NCI-H774 (cell line): Measurements from ENCODE around the gene RCOR3.
"Not testable (repeated sequence)": the region's sequence is repeated elsewhere in the genome, so short reads cannot be mapped to it uniquely, and the experiment has no call there.

Experiments used
- DNase-seq: peaks from one replicate; lab custom pipeline; 2025; lab: John Stamatoyannopoulos, UW

RCOR3 gene

GRCh38 chr1:211258756-211259637 lies at the start of gene RCOR3:
RCOR3 (plus strand) TSS chr1:211259366; CDS start chr1:211259561, 195 bp downstream.
- peak; percentile 94 for DNase-seq

- DNase-seq: no peak
These were observed 49.1 kb upstream of the RCOR3 start for GRCh38 chr1:211210052-211210451.

- no peak for DNase-seq
These were observed 48.2 kb upstream of the RCOR3 start for GRCh38 chr1:211210965-211211364.

- DNase-seq: no peak
These were observed 45.5 kb upstream of the RCOR3 start for GRCh38 chr1:211213702-211214101.

GRCh38 chr1:211215577-211215976 lies 43.6 kb upstream of the RCOR3 start:
- DNase-seq: no peak

GRCh38 chr1:211217392-211217791 lies 41.8 kb upstream of the RCOR3 start:
- DNase-seq: no peak

- not testable (repeated sequence) for DNase-seq
These were observed 36.5 kb upstream of the RCOR3 start for GRCh38 chr1:211222469-211223234.

GRCh38 chr1:211228573-211229364 lies 30.4 kb upstream of the RCOR3 start:
- not testable (repeated sequence) for DNase-seq

GRCh38 chr1:211229365-211229759 lies 29.8 kb upstream of the RCOR3 start:
- no peak for DNase-seq

GRCh38 chr1:211231873-211232272 lies 27.3 kb upstream of the RCOR3 start:
- DNase-seq: no peak

GRCh38 chr1:211236633-211237320 lies 22.4 kb upstream of the RCOR3 start:
- no peak for DNase-seq

GRCh38 chr1:211237579-211237978 lies 21.6 kb upstream of the RCOR3 start:
- no peak for DNase-seq

- not testable (repeated sequence) for DNase-seq
These were observed 18.6 kb upstream of the RCOR3 start for GRCh38 chr1:211240567-211240966.

- DNase-seq: no peak
These were observed 18.1 kb upstream of the RCOR3 start for GRCh38 chr1:211241071-211241470.

- DNase-seq: not testable (repeated sequence)
These were observed 15.5 kb upstream of the RCOR3 start for GRCh38 chr1:211243639-211244038.

- not testable (repeated sequence) for DNase-seq
These were observed 12.6 kb upstream of the RCOR3 start for GRCh38 chr1:211246583-211246982.

GRCh38 chr1:211247921-211248320 lies 11.2 kb upstream of the RCOR3 start:
- DNase-seq: no peak

- not testable (repeated sequence) for DNase-seq
These were observed 9.6 kb upstream of the RCOR3 start for GRCh38 chr1:211249611-211250010.

GRCh38 chr1:211257826-211258225 lies 1.3 kb upstream of the RCOR3 start:
- DNase-seq: no peak

GRCh38 chr1:211258310-211258755 lies 833 bp upstream of the RCOR3 start:
- DNase-seq: peak; percentile 74

GRCh38 chr1:211259638-211260126 lies 516 bp downstream of the RCOR3 start:
- DNase-seq: peak; percentile 65
